ENCODE results near the gene ZDBF2. TPM values are rescaled to one million over a fixed set of nuclear protein-coding genes. Genes with fewer than 3 reads are reported as not detected.

ZDBF2 gene
- total RNA-seq, 1 donor from 2014 or later = 27.1 TPM

DNA sequence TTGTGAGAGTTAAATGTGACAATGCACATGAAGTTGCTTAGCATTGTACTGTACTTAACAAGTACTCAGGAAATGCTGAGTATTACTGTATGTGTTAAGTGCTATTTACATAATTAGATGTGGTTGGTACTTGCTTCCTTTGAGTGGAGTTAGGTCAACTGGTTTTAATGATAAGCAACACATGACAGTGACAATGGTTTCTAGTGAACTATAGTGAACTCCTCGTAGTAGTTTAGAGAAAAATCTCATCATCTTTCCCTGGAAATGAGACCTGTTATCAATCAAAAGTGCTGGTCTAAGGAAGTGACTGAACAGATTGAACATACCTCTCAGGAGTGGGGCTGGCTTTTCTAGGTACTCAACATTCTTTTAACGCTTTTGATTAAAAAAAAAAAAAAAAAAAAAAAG lies 29.2 kb upstream of the ZDBF2 start:
- Mint-ChIP-seq H3K4me3 (no peak overlapping the region), H3K4me1 (no peaks in the 10 kb centered on the region), H3K9me3 (no peaks in the 10 kb centered on the region), H3K27me3 (ENCODE audit: low read depth) (no peaks in the 10 kb centered on the region), H3K36me3 (ENCODE audit: low read depth) (no peaks in the 10 kb centered on the region), H3K27ac (ENCODE audit: unreplicated experiment) (no peak overlapping the region)
- TF ChIP-seq, protein P1, sequence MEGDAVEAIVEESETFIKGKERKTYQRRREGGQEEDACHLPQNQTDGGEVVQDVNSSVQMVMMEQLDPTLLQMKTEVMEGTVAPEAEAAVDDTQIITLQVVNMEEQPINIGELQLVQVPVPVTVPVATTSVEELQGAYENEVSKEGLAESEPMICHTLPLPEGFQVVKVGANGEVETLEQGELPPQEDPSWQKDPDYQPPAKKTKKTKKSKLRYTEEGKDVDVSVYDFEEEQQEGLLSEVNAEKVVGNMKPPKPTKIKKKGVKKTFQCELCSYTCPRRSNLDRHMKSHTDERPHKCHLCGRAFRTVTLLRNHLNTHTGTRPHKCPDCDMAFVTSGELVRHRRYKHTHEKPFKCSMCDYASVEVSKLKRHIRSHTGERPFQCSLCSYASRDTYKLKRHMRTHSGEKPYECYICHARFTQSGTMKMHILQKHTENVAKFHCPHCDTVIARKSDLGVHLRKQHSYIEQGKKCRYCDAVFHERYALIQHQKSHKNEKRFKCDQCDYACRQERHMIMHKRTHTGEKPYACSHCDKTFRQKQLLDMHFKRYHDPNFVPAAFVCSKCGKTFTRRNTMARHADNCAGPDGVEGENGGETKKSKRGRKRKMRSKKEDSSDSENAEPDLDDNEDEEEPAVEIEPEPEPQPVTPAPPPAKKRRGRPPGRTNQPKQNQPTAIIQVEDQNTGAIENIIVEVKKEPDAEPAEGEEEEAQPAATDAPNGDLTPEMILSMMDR (conservative IDR thresholded peaks at IDR 0.05) = no peak
- DNase-seq (ENCODE audit: low read depth, low spot score) = no peak

GRCh38 chr2:206250041-206250897 lies 24.2 kb upstream of the ZDBF2 start:
- Mint-ChIP-seq H3K36me3 (ENCODE audit: low read depth) (peaks cover 3% of the 10 kb centered on the region), H3K27ac (ENCODE audit: unreplicated experiment) (no peak overlapping the region), H3K27me3 (ENCODE audit: low read depth) (no peaks in the 10 kb centered on the region), H3K9me3 (peaks cover 3% of the 10 kb centered on the region), H3K4me3 (no peak overlapping the region), H3K4me1 (no peaks in the 10 kb centered on the region)
- DNase-seq (ENCODE audit: low read depth, low spot score) = no peak
- TF ChIP-seq, protein P1 (conservative IDR thresholded peaks at IDR 0.05) = no peak

- no peak overlapping the region for H3K4me3 Mint-ChIP-seq
- no peak for DNase-seq (ENCODE audit: low read depth, low spot score)
- no peaks in the 10 kb centered on the region for H3K27me3 Mint-ChIP-seq (ENCODE audit: low read depth)
- no peaks in the 10 kb centered on the region for H3K4me1 Mint-ChIP-seq
- H3K9me3 Mint-ChIP-seq = peaks cover 3% of the 10 kb centered on the region
- TF ChIP-seq, protein P1 (conservative IDR thresholded peaks at IDR 0.05) = no peak
- no peak overlapping the region for H3K27ac Mint-ChIP-seq (ENCODE audit: unreplicated experiment)
- H3K36me3 Mint-ChIP-seq (ENCODE audit: low read depth) = peaks cover 3% of the 10 kb centered on the region
These were observed 21.2 kb upstream of the ZDBF2 start for GRCh38 chr2:206253125-206253776.

GRCh38 chr2:206253777-206254166 lies 20.7 kb upstream of the ZDBF2 start:
- no peak overlapping the region for H3K4me3 Mint-ChIP-seq
- DNase-seq (ENCODE audit: low read depth, low spot score) = no peak

GRCh38 chr2:206255003-206255402 lies 19.5 kb upstream of the ZDBF2 start:
- H3K4me3 Mint-ChIP-seq = no peak overlapping the region
- H3K9me3 Mint-ChIP-seq = peaks cover 3% of the 10 kb centered on the region
- no peak for DNase-seq (ENCODE audit: low read depth, low spot score)
- TF ChIP-seq, protein P1 (conservative IDR thresholded peaks at IDR 0.05) = no peak
- H3K36me3 Mint-ChIP-seq (ENCODE audit: low read depth) = peaks cover 3% of the 10 kb centered on the region
- no peak overlapping the region for H3K27ac Mint-ChIP-seq (ENCODE audit: unreplicated experiment)
- H3K4me1 Mint-ChIP-seq = peaks cover 3% of the 10 kb centered on the region
- H3K27me3 Mint-ChIP-seq (ENCODE audit: low read depth) = no peaks in the 10 kb centered on the region

More at GRCh38 chr2:206253777-206254166, 20.7 kb upstream of the ZDBF2 start:
- Mint-ChIP-seq H3K27ac (ENCODE audit: unreplicated experiment) (no peak overlapping the region), H3K36me3 (ENCODE audit: low read depth) (peaks cover 3% of the 10 kb centered on the region), H3K4me1 (no peaks in the 10 kb centered on the region), H3K27me3 (ENCODE audit: low read depth) (no peaks in the 10 kb centered on the region), H3K9me3 (peaks cover 3% of the 10 kb centered on the region)
- TF ChIP-seq, protein P1 (conservative IDR thresholded peaks at IDR 0.05) = no peak
